Activated CD4-positive, alpha-beta T cell treated with anti-CD3 and anti-CD28 coated beads, Interleukin-10, Interleukin-2, amounts not matched to agents 100 ng/mL and 50 ng/mL, durations not matched to agents 16 hours and 8 hours (primary cell): ENCODE measurements around the gene CLSTN1.
"Not testable (repeated sequence)": the region's sequence is repeated elsewhere in the genome, so short reads cannot be mapped to it uniquely, and the experiment has no call there.

Source experiments
- DNase-seq: peaks from one replicate; pipeline ENCODE4 v3.0.0-alpha.2; 2020

CLSTN1 gene

DNA sequence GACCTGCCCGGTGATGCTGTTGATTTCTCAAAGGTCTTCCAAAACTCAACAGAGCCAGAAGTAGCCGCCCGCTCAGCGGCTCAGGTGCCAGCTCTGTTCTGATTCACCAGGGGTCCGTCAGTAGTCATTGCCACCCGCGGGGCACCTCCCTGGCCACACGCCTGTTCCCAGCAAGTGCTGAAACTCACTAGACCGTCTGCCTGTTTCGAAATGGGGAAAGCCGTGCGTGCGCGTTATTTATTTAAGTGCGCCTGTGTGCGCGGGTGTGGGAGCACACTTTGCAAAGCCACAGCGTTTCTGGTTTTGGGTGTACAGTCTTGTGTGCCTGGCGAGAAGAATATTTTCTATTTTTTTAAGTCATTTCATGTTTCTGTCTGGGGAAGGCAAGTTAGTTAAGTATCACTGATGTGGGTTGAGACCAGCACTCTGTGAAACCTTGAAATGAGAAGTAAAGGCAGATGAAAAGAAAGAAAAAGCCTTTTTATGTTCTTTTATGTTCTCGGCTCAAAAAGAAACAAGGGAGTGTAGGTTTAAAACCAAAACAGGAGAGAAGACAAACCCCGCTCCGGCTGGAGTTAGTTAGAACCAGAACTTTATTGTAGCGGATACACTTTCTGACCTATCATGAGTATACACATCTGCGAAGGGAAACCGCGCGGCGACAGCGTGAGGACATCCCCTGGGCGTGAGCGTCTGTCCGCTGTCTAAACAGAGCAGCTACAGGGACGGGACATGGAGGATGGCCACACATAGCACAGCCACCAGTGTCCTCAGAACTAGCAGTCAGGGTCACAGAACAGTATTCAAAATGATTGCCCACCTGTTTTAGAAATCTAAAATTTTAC lies 95.1 kb downstream of the CLSTN1 start:
- peak; percentile 84 for DNase-seq

DNA sequence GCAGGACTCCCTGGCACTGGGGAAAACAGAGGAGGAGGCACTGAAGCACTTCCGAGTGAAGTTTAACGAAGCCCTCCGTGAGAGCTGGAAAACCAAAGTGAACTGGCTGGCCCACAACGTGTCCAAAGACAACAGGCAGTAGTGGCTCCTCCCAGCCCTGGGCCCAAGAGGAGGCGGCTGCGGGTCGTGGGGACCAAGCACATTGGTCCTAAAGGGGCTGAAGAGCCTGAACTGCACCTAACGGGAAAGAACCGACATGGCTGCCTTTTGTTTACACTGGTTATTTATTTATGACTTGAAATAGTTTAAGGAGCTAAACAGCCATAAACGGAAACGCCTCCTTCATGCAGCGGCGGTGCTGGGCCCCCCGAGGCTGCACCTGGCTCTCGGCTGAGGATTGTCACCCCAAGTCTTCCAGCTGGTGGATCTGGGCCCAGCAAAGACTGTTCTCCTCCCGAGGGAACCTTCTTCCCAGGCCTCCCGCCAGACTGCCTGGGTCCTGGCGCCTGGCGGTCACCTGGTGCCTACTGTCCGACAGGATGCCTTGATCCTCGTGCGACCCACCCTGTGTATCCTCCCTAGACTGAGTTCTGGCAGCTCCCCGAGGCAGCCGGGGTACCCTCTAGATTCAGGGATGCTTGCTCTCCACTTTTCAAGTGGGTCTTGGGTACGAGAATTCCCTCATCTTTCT lies 96.7 kb downstream of the CLSTN1 start:
- DNase-seq = no peak

DNA sequence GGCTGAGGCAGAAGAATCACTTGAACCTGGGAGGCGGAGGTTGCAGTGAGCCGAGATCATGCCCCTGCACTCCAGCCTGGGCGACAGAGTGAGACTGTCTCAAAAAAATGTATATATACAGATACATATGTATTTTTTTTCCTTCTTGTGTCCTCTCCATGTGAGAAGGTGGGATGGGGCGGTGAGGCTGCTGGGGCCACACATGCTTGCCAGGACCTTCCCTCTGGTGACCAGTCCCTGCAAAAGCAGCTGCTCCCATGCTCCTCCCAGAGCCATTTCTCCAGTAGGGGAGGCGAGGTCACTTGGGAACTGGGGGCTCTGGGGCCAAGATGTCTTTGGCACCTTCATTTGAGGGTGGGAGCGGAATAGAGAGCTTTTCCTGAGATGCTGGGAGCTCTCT lies 97.4 kb downstream of the CLSTN1 start:
- no peak for DNase-seq

DNA sequence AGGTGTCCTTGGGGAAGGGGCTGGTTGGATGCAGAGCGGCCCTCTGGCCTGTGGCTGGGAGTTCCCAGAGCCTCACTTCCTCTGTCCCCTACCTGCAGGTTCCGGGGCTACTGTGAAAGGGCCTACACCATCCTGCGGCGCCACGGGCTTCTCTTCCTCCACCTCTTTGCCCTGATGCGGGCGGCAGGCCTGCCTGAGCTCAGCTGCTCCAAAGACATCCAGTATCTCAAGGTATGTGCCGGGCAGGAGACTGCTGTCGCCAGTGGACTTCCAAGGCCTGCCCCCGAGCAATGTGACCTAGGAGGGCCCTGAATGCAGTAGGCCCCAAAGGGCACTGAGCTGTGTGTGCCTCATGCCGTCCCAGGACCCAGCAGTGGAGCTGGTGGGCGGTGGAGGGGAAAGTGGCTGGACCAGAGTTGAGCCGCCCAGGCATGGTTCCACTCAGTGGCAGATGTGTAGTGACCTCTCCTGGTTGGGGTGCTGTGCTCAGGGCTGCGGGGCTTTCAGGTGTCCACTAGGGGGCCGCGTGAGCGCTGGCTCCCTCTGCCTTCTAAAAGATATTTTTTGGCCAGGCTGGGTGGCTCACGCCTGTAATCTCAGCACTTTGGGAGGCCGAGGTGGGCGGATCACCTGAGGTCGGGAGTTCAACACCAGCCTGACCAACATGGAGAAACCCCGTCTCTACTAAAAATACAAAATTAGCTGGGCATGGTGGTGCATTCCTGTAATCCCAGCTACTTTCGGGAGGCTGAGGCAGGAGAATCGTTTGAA lies 98.9 kb downstream of the CLSTN1 start:
- DNase-seq = peak; percentile 75

DNA sequence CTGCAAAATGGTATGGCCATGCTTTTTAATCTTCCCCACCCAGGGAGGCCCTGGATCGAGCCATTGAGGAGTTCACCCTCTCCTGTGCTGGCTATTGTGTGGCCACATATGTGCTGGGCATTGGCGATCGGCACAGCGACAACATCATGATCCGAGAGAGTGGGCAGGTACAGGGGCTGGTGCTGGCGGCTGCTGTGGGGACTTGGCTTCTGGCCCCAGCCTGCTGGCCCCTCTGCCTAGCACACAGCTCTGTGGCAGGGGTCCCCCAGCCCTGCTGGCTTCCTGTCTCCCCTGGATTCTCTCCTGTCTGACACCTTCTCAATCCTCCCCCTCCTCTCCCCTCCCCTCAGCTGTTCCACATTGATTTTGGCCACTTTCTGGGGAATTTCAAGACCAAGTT lies 99.8 kb downstream of the CLSTN1 start:
- no peak for DNase-seq

DNA sequence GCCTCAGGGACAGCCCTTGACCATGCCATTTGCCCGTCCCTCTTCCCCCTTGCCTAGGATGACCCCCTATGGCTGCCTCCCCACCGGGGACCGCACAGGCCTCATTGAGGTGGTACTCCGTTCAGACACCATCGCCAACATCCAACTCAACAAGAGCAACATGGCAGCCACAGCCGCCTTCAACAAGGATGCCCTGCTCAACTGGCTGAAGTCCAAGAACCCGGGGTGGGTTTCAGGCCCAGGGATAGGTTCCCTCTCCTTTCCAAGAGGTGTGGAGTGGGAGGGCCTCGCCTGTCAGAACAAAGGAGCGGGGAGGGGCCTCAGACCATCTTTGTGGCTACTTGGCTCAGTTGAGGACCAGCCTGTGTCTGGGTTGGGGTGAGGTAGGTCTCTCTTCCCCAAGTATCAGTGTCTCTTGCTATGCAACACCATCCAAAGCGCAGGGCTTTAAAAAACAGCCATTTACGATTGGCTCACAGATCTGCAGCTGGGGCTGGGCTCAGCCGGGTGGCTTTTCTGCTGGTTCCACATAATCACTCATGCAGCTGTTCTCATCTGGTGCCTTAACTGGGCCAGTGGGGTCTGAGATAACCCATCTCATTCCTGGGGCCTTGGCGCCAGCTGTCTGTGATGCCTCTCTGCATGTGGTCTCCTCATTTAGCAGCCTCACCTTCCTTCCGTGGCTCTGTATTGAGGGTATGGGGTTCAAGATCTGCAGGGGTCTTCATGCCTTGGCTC lies 100.5 kb downstream of the CLSTN1 start:
- DNase-seq = no peak

DNA sequence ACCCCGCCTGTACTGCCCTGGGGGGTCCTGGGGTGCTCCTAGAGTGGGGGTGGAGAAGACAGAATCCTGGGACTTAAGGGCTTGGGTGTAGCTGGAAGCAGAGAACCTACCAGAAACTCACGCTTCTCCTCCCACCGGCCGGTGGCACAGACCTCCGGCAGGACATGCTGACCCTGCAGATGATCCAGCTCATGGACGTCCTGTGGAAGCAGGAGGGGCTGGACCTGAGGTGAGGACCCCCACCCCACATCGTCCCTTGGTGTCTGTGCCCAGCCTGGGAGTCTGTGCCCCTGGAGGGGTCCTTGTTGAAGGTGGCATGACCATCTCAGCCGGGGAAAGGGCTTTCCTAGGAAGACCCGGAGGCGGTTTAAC lies 101.4 kb downstream of the CLSTN1 start:
- no peak for DNase-seq

DNA sequence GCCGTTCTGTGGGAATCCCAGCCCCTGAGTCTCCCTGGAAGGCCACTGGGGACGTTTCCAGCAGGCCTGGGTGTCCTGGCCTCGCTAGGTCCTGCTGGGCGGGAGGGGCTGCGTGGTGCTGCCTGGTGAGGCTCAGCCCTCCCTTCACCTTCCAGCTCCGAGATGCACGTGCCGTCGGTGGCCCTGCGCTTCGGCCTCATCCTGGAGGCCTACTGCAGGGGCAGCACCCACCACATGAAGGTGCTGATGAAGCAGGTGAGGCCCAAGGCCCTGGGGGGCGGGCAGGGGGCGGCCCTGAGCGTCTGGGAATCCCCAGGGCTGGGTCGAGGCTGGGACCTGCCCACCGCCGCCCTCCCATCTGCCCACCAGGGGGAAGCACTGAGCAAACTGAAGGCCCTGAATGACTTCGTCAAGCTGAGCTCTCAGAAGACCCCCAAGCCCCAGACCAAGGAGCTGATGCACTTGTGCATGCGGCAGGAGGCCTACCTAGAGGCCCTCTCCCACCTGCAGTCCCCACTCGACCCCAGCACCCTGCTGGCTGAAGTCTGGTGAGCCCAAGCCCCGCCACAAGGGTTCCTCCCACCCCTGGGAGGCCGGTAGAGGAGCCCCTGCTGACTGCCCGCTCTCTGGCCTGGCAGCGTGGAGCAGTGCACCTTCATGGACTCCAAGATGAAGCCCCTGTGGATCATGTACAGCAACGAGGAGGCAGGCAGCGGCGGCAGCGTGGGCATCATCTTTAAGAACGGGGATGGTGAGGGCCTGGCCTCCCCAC lies 102.0 kb downstream of the CLSTN1 start:
- peak; percentile 61 for DNase-seq

DNA sequence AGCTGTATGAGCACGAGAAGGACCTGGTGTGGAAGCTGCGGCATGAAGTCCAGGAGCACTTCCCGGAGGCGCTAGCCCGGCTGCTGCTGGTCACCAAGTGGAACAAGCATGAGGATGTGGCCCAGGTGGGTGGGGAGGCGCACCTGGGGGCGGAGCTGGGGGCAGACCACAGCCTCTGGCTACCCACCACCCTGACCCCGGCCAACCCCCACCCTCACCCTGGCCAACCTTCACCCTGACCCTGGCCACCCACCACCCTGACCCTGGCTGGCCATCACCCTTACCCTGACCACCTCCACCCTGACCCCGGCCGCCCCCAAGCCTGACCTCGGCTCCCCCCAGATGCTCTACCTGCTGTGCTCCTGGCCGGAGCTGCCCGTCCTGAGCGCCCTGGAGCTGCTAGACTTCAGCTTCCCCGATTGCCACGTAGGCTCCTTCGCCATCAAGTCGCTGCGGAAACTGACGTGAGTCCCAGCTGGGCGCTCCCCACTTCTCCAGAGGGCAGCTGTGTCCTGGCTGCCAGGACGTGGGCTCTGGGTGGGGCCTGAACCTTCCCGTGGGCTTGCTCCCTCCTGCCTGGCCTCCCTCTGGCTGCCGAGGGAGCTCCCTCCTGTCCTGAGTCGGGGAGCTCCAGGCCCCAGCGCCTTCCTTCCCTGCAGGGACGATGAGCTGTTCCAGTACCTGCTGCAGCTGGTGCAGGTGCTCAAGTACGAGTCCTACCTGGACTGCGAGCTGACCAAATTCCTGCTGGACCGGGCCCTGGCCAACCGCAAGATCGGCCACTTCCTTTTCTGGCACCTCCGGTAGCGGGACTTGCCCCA lies 102.8 kb downstream of the CLSTN1 start:
- DNase-seq = no peak

DNA sequence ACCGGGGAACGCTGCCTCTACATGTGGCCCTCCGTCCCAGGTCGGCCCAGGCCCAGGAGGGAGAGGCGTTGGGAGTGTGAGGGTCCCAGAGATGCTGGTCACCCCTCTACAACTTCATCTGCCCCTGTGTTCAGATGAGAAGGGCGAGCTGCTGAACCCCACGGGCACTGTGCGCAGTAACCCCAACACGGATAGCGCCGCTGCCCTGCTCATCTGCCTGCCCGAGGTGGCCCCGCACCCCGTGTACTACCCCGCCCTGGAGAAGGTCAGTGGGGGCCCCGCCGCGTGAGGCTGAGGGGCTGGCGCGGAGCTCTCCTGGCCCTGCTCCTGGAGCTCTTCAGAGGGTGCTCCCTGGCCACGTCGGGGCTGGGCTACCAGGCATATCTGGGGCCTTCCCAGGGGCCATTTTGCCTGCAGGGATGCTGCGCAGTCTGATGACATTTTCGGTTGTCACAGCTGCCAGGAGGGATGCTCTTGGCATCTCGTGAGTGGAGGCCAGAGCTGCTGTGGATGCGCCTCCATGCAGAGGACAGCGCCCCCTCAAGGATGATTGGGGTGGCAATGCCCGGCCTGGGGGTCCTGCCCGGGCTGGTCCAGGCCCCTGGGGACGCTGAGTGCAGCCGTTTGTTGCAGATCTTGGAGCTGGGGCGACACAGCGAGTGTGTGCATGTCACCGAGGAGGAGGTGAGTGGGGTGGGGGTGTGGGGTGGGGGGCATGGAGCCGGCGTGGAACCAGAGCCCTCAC lies 103.6 kb downstream of the CLSTN1 start:
- DNase-seq = no peak

DNA sequence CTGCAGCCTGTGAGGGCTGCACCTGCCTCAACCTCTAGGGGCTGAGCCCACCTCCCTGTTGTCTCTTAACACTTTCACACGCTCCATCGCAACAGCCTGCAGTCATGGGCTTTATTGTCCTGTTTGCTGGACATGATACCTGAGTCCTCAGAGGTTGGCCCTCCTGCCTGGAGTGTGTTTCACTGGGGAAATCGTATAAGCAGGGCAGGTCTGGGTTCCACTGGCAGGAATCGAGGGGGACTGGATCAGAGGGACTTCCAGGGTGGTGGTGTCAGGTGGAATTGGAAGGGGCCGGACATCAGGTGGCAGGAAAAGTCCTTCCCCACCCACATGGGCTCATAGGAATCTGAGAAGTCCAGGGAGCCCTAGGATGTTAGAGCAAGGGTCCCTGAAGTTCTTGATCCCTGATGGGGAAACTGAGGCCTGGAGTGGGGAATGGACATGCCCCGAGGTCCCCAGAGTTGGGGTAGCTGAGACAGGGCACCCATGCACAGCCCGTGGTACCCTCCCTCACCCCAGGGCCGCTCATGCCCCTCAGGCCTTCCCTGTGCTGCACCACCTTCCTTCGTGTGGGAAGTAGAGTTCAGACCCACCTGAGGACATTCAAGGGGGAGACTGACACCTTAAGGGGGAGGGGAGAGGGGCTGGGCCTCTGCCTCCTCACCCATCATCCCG lies 105.6 kb downstream of the CLSTN1 start:
- DNase-seq = no peak

DNA sequence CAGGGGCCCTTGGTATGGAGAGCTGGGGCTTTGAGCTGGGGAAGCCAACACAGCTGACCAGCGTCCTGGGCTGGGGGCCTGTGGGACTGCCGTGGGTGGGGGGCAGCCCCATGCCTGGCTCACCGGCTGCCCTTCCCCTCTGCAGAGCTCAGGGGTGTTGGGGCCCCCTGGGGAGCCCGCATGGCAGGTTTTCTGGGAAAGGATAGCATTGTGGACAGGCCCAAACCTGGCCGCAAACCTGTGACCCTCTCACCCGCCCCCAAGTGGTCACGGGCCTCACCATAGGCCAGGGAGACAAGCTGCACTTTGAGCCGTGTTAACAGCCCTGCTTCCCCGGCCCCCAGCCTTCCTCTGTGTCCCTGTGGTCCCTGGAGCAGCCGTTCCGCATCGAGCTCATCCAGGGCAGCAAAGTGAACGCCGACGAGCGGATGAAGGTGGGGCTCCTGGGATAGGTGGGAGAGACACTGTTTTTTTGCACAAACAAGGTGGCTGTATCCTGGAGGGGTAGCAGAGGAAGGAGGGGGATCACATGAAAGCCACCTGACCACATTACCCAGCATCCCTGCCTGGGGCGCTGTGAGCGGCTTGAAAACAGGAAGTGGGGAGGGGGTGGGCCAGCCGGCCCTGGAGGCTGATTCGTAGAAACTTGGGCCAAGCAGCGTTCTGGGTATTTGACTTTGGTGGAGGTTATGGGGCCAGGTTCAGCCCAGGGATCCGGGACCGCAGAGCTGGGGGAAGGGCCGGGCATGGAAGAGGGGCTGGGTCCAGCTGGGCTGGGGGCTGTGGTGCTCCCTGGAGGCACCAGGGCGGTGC lies 106.4 kb downstream of the CLSTN1 start:
- DNase-seq = peak; percentile 96

DNA sequence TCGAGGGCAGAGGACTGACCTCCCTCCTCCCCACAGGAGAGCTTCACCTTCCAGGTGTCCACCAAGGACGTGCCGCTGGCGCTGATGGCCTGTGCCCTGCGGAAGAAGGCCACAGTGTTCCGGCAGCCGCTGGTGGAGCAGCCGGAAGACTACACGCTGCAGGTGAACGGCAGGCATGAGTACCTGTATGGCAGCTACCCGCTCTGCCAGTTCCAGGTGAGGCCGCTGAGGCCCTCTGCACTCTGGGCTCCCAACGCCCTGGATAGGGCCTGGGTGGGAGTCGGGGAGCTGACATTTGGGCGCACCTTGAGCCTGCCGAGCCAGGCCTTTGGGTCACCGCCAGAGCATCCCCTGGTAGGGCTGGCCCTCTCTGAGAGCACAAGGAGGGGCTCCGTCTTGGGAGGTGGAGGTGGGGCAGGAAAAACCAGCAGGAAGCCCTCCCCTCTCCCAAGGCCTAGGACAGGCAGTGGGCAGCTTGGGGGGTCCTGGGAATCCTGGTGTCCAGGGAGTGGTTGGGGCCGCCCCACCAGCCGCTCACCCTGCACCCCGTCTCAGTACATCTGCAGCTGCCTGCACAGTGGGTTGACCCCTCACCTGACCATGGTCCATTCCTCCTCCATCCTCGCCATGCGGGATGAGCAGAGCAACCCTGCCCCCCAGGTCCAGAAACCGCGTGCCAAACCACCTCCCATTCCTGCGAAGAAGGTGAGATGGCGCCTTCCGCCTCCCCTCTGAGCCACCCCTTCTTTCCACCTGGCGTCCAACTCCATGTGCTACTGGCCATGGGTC lies 107.2 kb downstream of the CLSTN1 start:
- DNase-seq = peak; percentile 46

DNA sequence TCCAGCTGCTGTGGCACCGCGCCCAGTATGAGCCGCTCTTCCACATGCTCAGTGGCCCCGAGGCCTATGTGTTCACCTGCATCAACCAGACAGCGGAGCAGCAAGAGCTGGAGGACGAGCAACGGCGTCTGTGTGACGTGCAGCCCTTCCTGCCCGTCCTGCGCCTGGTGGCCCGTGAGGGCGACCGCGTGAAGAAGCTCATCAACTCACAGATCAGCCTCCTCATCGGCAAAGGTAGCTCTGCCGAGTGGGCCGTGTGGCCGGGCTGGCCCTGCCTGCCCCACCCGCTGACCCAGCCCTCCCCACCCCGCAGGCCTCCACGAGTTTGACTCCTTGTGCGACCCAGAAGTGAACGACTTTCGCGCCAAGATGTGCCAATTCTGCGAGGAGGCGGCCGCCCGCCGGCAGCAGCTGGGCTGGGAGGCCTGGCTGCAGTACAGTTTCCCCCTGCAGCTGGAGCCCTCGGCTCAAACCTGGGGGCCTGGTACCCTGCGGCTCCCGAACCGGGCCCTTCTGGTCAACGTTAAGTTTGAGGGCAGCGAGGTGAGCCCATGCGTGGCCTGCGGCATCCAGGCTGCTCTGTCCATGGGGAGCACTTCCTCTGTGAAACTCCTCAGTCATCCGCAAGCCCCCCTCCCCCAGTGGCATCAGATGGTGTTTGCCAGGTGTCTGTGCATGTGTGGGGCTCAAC lies 108.1 kb downstream of the CLSTN1 start:
- peak; percentile 56 for DNase-seq

DNA sequence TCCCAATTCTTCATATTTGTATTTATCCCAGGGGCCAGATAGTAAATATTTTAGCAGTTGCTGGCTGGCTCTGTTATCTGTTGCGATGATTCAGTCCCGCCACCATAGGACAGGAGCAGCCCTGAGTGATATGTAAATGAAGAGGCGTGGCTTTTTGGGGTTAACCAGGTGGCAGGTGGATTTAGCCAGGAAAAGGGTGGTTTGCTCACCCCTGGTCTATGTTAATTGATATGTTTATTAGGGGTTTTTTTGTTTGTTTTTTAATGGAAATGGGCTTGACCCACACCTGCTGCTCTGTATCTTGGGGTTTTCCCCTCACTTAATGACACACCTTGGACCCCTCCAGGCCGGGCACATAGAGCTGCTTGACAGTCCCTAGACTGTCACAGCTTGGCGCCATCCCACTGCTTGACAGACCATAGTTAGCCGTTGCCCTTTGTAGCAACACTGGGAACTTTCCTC lies 109.5 kb downstream of the CLSTN1 start:
- no peak for DNase-seq

DNA sequence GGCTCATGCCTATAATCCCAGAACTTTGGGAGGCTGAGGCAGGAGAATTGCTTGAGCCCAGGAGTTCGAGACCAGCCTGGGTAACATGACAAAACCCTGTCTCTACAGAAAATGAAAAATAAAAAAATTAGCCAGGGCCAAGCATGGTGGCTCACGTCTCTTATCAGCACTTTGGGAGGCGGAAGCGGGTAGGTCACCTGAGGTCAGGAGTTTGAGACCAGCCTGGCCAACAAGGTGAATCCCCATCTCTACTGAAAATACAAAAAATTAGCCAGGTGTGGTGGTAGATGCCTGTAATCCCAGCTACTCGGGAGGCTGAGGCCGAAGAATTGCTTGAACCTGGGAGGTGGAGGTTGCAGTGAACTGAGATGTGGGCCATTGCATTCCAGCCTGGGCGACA lies 111.0 kb downstream of the CLSTN1 start:
- DNase-seq = not testable (repeated sequence)

DNA sequence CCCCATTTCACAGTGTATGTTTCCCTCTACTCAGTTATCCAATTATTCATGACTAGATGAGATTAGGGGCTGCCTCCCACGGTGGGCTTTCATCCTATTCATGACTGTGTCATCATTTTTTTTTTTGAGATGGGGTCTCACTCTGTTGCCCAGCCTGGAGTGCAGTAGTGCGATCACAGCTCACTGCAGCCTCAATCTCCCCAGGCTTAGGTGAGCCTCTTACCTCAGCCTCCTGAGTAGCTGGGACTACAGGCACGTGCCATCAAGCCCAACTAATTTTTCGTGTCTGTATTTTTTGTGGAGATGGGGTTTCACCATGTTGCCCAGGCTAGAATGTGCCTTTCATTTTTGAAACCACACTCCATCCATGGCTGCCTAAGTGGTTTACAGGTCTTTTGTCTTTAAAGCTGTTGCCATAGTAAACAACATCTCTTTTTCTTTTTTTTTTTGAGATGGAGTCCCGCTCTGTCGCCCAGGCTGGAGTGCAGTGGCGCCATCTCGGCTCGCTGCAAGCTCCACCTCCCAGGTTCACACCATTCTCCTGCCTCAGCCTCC lies 112.2 kb downstream of the CLSTN1 start:
- DNase-seq = no peak
